CD4-positive, alpha-beta T cell (primary cell): Measurements from ENCODE around the gene C14orf180. TPM values are rescaled to one million over a fixed set of nuclear protein-coding genes. Genes with fewer than 3 reads are reported as not detected.

Experiments used
- ATAC-seq: fragments of 200-7000 bp; cut with Tn5 transposase; one replicate; pipeline ENCODE4 v1.10.0; 2022; ENCODE audit warnings: mild to moderate bottlenecking; ENCODE audit not compliant: poor library complexity
- CTCF ChIA-PET: fragments of 350-600 bp; sonication (Branson Sonifier 250); formaldehyde crosslinking; loops from one replicate; lab custom pipeline; 2021; ENCODE audit warnings: antibody characterized with exemption, inconsistent platforms; lab: Charles Lee
- POLR2A ChIA-PET: fragments of 350-600 bp; sonication (Branson Sonifier 250); formaldehyde crosslinking; loops from one replicate; lab custom pipeline; 2021; ENCODE audit warnings: antibody characterized with exemption, inconsistent platforms; lab: Charles Lee
- DNase-seq, 14 experiments: peaks; one replicate each; pipeline ENCODE4 v3.0.0-alpha.2; 2013 to 2020; ENCODE audit warnings: mixed read lengths in 2 of 14
- H3K27ac ChIP-seq, 2 donors: one replicate each; pipeline versions ENCODE4 v1.5.1 to v1.7.0; 2013; ENCODE audit warnings: low read length in 2 of 2, low read depth in 1 of 2, mild to moderate bottlenecking in 1 of 2
- H3K27me3 ChIP-seq, 2 experiments: 1 replicate in 1 of 2; 2 replicates in 1 of 2; pipeline versions ENCODE4 v1.6.1 to v1.7.0; 2013; ENCODE audit warnings: low read length in 2 of 2, control low read depth in 1 of 2, mild to moderate bottlenecking in 1 of 2, moderate library complexity in 1 of 2; ENCODE audit not compliant: insufficient read depth in 2 of 2, control insufficient read depth in 1 of 2
- H3K36me3 ChIP-seq: one replicate; pipeline ENCODE4 v1.6.1; 2013; ENCODE audit warnings: low read length, control low read depth; ENCODE audit not compliant: insufficient read depth
- H3K4me1 ChIP-seq: one replicate; pipeline ENCODE4 v1.6.1; 2013; ENCODE audit warnings: low read length, control low read depth; ENCODE audit not compliant: insufficient read depth
- H3K4me3 ChIP-seq: one replicate; pipeline ENCODE4 v1.5.1; 2013; ENCODE audit warnings: mild to moderate bottlenecking, low read length, moderate library complexity
- H3K9me3 ChIP-seq, 2 experiments: 1 replicate in 1 of 2; 2 replicates in 1 of 2; pipeline versions ENCODE4 v1.6.1 to v1.7.0; 2013; ENCODE audit warnings: low read length in 2 of 2, mild to moderate bottlenecking in 2 of 2, control low read depth in 1 of 2, moderate library complexity in 1 of 2; ENCODE audit not compliant: control insufficient read depth in 1 of 2, insufficient read depth in 1 of 2
- H3K27ac Mint-ChIP-seq: one replicate; pipeline ENCODE4 v1.8.0; 2020; ENCODE audit warnings: mixed read lengths
- H3K27me3 Mint-ChIP-seq: one replicate; pipeline ENCODE4 v1.8.0; 2021; ENCODE audit warnings: mixed read lengths
- H3K36me3 Mint-ChIP-seq: one replicate; pipeline ENCODE4 v1.8.0; 2021; ENCODE audit warnings: low read depth, mixed read lengths
- H3K4me1 Mint-ChIP-seq: one replicate; pipeline ENCODE4 v1.8.0; 2021; ENCODE audit warnings: low read depth, mixed read lengths
- H3K4me3 Mint-ChIP-seq: one replicate; pipeline ENCODE4 v1.8.0; 2020; ENCODE audit warnings: mild to moderate bottlenecking, mixed read lengths
- H3K9me3 Mint-ChIP-seq: one replicate; pipeline ENCODE4 v1.8.0; 2020; ENCODE audit warnings: mixed read lengths
- CTCF ChIP-seq: fragments of 200-600 bp; IDR thresholded peaks from one replicate; pipeline ENCODE4 v1.8.0; 2022; ENCODE audit warnings: antibody characterized with exemption, mild to moderate bottlenecking
- intact Hi-C, 2 experiments: fragments of 100-400 bp; cut with DNase I in 1 of 2; cut with micrococcal nuclease in 1 of 2; formaldehyde crosslinking; loops; one replicate each; pipeline versions ENCODE4 v1.15.1 to v1.9.0; 2023 to 2025; cut with DNase I, micrococcal nuclease
- total RNA-seq, 174 experiments: library from RNA in 2 of 174; stranded (reverse) in 2 of 174; gene quantifications; one replicate each; pipeline ENCODE4 v1.2.3 and lab custom pipeline; 2021 to 2026

The C14orf180 gene
- total RNA-seq, 2 experiments from 2014 or later, result not detected

- H3K27me3 Mint-ChIP-seq, result peaks cover 16% of the 10 kb centered on the region
- H3K9me3 ChIP-seq, result peaks cover 0 to 7% of the 10 kb centered on the region in 2 experiments
- peaks cover 5 to 6% of the 10 kb centered on the region in 2 experiments for H3K27me3 ChIP-seq
- H3K27ac Mint-ChIP-seq, result no peak overlapping the region
- DNase-seq (no peak), ATAC-seq (no peak)
- CTCF ChIA-PET, result no interaction called here
- no peak overlapping the region for H3K27ac ChIP-seq
- no peaks in the 10 kb centered on the region for H3K4me1 Mint-ChIP-seq
- no peak for TF ChIP-seq CTCF
- no peak overlapping the region for H3K4me3 ChIP-seq
- H3K36me3 ChIP-seq, result no peaks in the 10 kb centered on the region
- no peaks in the 10 kb centered on the region for H3K4me1 ChIP-seq
- H3K4me3 Mint-ChIP-seq, result no peak overlapping the region
- intact Hi-C loops, result no loop called here
- H3K36me3 Mint-ChIP-seq, result no peaks in the 10 kb centered on the region
- POLR2A ChIA-PET, result no interaction called here
- H3K9me3 Mint-ChIP-seq, result no peaks in the 10 kb centered on the region
These were observed 10.1 kb upstream of the C14orf180 start for GRCh38 chr14:104569435-104569834.

GRCh38 chr14:104571246-104571645 is 8.3 kb upstream of the C14orf180 start:
- no peaks in the 10 kb centered on the region for H3K4me1 Mint-ChIP-seq
- Histone ChIP-seq H3K27ac (no peak overlapping the region), H3K4me1 (no peaks in the 10 kb centered on the region), H3K4me3 (no peak overlapping the region), H3K27me3 (no peaks in the 10 kb centered on the region), H3K9me3 (peaks cover 0 to 4% of the 10 kb centered on the region in 2 experiments), H3K36me3 (no peaks in the 10 kb centered on the region)
- no peak for TF ChIP-seq CTCF
- H3K9me3 Mint-ChIP-seq, result no peaks in the 10 kb centered on the region
- H3K27me3 Mint-ChIP-seq, result peaks cover 10% of the 10 kb centered on the region
- CTCF ChIA-PET, result no interaction called here
- H3K36me3 Mint-ChIP-seq, result no peaks in the 10 kb centered on the region
- ATAC-seq (no peak), DNase-seq (no peak)
- H3K27ac Mint-ChIP-seq, result no peak overlapping the region
- intact Hi-C loops, result no loop called here
- POLR2A ChIA-PET, result no interaction called here
- no peak overlapping the region for H3K4me3 Mint-ChIP-seq

- no peak for TF ChIP-seq CTCF
- POLR2A ChIA-PET, result no interaction called here
- Mint-ChIP-seq H3K36me3 (no peaks in the 10 kb centered on the region), H3K4me3 (no peak overlapping the region), H3K9me3 (no peaks in the 10 kb centered on the region), H3K4me1 (no peaks in the 10 kb centered on the region), H3K27me3 (peaks cover 10% of the 10 kb centered on the region), H3K27ac (no peak overlapping the region)
- peaks cover 0 to 9% of the 10 kb centered on the region in 2 experiments for H3K9me3 ChIP-seq
- intact Hi-C loops, result no loop called here
- H3K4me1 ChIP-seq, result no peaks in the 10 kb centered on the region
- H3K27ac ChIP-seq, result no peak overlapping the region
- peaks cover 0 to 5% of the 10 kb centered on the region in 2 experiments for H3K27me3 ChIP-seq
- no peaks in the 10 kb centered on the region for H3K36me3 ChIP-seq
- ATAC-seq, result no peak
- CTCF ChIA-PET, result no interaction called here
- no peak for DNase-seq
- no peak overlapping the region for H3K4me3 ChIP-seq
These were observed 7.4 kb upstream of the C14orf180 start for GRCh38 chr14:104572024-104572626.
